Karpas-422 (cell line): ENCODE results near the gene PRAC2. TPM values are rescaled to one million over a fixed set of nuclear protein-coding genes. Genes with fewer than 3 reads are reported as not detected.

ENCODE experiments used
- DNase-seq: peaks from one replicate; pipeline ENCODE4 v3.0.0-alpha.2; 2015
- H2AFZ ChIP-seq: fragments of 200-600 bp; sonication (generic); 2 replicates; pipeline ENCODE4 v1.6.1; 2014; ENCODE audit warnings: antibody characterized with exemption, low read length, mixed read lengths
- H3K27ac ChIP-seq: fragments of 200-600 bp; sonication (generic); 2 replicates; pipeline ENCODE4 v1.5.1; 2014; ENCODE audit warnings: mild to moderate bottlenecking, low read length, moderate library complexity
- H3K27me3 ChIP-seq: fragments of 200-600 bp; sonication (generic); 2 replicates; pipeline ENCODE4 v1.6.1; 2014; ENCODE audit warnings: low read length, mixed read lengths
- H3K36me3 ChIP-seq: fragments of 200-600 bp; sonication (generic); 2 replicates; pipeline ENCODE4 v1.6.1; 2014; ENCODE audit warnings: low read length, mixed read lengths; ENCODE audit not compliant: insufficient read depth
- H3K4me1 ChIP-seq: fragments of 200-600 bp; sonication (generic); 2 replicates; pipeline ENCODE4 v1.6.1; 2014; ENCODE audit warnings: mild to moderate bottlenecking, low read length, mixed read lengths
- H3K4me2 ChIP-seq: fragments of 200-600 bp; sonication (generic); 2 replicates; pipeline ENCODE4 v1.6.1; 2014; ENCODE audit warnings: low read length, low read depth, mild to moderate bottlenecking; ENCODE audit not compliant: poor library complexity, severe bottlenecking
- H3K4me3 ChIP-seq: fragments of 200-600 bp; sonication (generic); 2 replicates; pipeline ENCODE4 v1.5.1; 2014; ENCODE audit warnings: mild to moderate bottlenecking, antibody characterized with exemption, low read length, mixed read lengths
- H3K79me2 ChIP-seq: fragments of 200-600 bp; sonication (generic); 2 replicates; pipeline ENCODE4 v1.6.1; 2014; ENCODE audit warnings: mild to moderate bottlenecking, low read length, mixed read lengths
- H3K9ac ChIP-seq: fragments of 200-600 bp; sonication (generic); 2 replicates; pipeline ENCODE4 v1.6.0; 2014; ENCODE audit warnings: low read length
- H3K9me2 ChIP-seq: fragments of 200-600 bp; sonication (generic), shearing (Covaris generic); replicated peaks from 2 replicates; pipeline ENCODE4 v1.6.0; 2014; ENCODE audit warnings: mild to moderate bottlenecking, low read length, moderate library complexity; ENCODE audit not compliant: insufficient read depth
- H3K9me3 ChIP-seq: fragments of 300-700, 200-600 bp; sonication (generic); 2 replicates; pipeline ENCODE4 v1.6.1; 2014; ENCODE audit warnings: low read length, mixed read lengths
- H4K20me1 ChIP-seq: fragments of 200-600 bp; sonication (generic); 2 replicates; pipeline ENCODE4 v1.6.1; 2014; ENCODE audit warnings: mild to moderate bottlenecking, antibody characterized with exemption, low read length, low read depth; ENCODE audit not compliant: insufficient read depth
- total RNA-seq: library from RNA; depleted of rRNA; stranded (reverse); fragments of >200 nt; shearing (Covaris generic); gene quantifications from 2 replicates; pipeline ENCODE4 v1.2.3, GENCODE V29; 2014; ENCODE audit warnings: low replicate concordance

The PRAC2 gene
- total RNA-seq, 1 experiment from 2014 or later, result not detected

DNA sequence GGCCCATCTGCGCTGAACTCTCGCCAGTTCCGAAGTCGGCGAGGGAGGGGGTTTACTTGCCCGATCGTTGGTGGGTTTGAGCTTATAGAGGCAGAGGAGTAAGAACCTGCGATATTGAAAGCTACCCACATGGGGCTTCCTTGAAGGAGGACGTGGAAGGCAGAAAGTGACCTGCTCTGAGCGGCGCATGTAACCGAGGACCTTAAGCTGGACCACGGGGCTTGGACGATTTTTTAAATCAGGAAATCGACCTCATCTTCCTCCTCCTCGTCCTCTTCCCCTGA lies 2.0 kb downstream of the PRAC2 start:
- DNase-seq, result no peak
- Histone ChIP-seq H3K27ac (no peak overlapping the region), H3K9me3 (no peaks in the 10 kb centered on the region), H4K20me1 (no peaks in the 10 kb centered on the region), H3K4me3 (no peak overlapping the region), H2AFZ (no peak overlapping the region), H3K27me3 (no peaks in the 10 kb centered on the region), H3K4me2 (no peak overlapping the region), H3K79me2 (no peaks in the 10 kb centered on the region), H3K36me3 (no peaks in the 10 kb centered on the region), H3K9me2 (no peaks in the 10 kb centered on the region), H3K4me1 (peaks cover 3% of the 10 kb centered on the region; the same call in 1 of the 2 replicates), H3K9ac (no peak overlapping the region)

DNA sequence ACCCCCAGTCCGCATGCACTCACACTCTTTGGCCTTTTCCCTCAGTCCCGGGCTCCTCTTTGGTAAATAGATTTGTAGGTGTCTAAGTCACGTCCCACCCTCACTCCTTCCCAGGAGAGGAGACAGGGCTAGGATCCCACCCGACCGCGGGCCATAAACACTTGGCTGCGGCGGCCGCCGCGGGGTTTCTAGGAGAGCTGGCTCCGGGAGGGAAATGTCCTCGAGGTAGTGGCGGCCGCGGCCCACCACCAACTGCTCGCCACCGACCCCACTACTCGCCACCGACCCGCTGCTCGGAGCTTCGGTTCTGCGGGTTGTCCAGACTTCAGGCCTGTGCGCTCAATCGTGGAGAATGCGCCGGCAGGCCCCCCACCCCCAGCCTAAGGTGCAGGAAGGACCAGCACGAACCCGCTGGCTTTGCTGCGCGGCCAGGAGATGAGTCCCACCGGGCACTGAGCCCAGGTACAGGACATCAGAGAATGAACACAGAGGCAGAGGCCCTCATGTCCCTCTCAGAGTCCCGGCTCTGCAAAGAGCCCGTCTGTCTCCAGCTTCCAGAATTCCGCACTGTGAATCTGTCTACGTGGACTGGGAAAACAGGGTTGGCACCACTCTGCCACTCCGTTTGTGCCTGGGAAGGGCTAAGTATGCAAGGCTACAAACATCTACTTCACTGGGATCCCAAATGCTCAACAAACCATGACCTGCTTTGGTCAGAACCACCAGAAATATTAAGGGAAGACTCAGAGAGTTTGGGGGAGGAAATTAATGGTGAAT lies 2.5 kb downstream of the PRAC2 start:
- Histone ChIP-seq H3K4me3 (no peak overlapping the region), H3K9me2 (no peaks in the 10 kb centered on the region), H3K27ac (no peak overlapping the region), H3K4me2 (no peak overlapping the region), H3K36me3 (no peaks in the 10 kb centered on the region), H3K4me1 (peaks cover 3% of the 10 kb centered on the region; the same call in 1 of the 2 replicates), H3K9ac (no peak overlapping the region), H3K79me2 (no peaks in the 10 kb centered on the region), H3K27me3 (no peaks in the 10 kb centered on the region), H2AFZ (no peak overlapping the region), H4K20me1 (no peaks in the 10 kb centered on the region), H3K9me3 (no peaks in the 10 kb centered on the region)
- no peak for DNase-seq

DNA sequence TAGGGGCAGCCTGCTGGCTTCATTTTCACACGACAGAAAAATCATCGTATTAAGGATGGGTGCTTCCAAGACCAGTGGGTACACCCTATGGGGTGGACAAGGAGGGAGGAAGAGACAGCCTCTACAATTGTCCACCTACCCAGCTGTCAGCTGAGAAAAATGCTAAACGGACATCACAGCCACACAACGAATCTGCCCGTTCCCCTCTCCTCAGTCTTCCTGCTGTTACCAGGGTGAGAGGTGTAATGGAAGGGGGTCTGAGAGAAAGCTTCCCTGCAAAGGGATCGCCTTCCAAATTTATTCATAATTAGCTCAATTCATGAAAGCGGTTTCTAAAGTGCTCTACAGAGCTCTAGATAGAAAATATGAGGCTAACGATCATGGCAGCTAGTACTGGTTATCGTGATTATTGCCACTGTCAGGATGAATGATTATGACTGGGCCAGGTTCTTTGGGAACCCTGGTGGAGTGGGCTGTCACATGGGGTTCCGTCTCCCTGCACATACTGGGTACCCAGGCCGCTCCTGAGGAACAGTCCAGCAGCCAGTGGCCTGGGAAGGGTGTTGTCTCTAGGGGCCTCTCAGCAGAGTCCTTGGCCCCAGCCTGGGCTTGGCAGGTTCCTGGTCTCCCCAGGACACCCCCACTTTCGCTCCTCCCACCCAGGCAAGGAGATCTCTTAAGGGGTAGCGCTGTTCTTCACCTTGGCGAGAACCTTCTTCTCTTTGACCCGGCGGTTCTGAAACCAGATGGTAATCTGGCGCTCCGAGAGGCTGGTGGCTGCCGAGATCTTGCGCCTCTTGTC lies 3.3 kb downstream of the PRAC2 start:
- no peaks in the 10 kb centered on the region for H4K20me1 ChIP-seq
- H3K4me2 ChIP-seq, result no peak overlapping the region
- no peaks in the 10 kb centered on the region for H3K27me3 ChIP-seq
- no peaks in the 10 kb centered on the region for H3K79me2 ChIP-seq
- H3K4me1 ChIP-seq, result no peaks in the 10 kb centered on the region
- H2AFZ ChIP-seq, result no peak overlapping the region
- no peak overlapping the region for H3K9ac ChIP-seq
- no peaks in the 10 kb centered on the region for H3K9me2 ChIP-seq
- no peak overlapping the region for H3K27ac ChIP-seq
- H3K36me3 ChIP-seq, result no peaks in the 10 kb centered on the region
- no peak overlapping the region for H3K4me3 ChIP-seq
- DNase-seq, result no peak
- H3K9me3 ChIP-seq, result no peaks in the 10 kb centered on the region

DNA sequence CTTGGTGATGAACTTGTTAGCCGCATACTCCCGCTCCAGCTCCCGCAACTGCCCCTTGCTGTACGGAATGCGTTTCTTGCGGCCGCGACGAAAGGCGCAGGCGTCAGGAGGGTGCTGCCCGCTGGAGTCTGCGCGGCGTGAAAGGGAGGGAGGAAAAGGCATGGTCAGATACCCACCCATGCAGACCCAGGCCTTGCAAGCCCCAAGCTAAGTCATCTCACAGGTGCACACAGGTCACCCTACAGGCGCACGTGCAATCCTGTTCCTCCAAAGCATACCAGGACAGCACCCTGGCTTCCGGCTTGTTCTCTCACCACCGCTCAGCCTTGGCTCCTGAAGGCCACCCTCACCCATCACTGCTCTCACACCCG lies 3.9 kb downstream of the PRAC2 start:
- H3K36me3 ChIP-seq, result no peaks in the 10 kb centered on the region
- H3K27me3 ChIP-seq, result no peaks in the 10 kb centered on the region
- no peak overlapping the region for H3K4me2 ChIP-seq
- H2AFZ ChIP-seq, result no peak overlapping the region
- no peak overlapping the region for H3K4me3 ChIP-seq
- no peak overlapping the region for H3K9ac ChIP-seq
- no peaks in the 10 kb centered on the region for H3K4me1 ChIP-seq
- H4K20me1 ChIP-seq, result no peaks in the 10 kb centered on the region
- no peaks in the 10 kb centered on the region for H3K9me2 ChIP-seq
- H3K27ac ChIP-seq, result no peak overlapping the region
- no peaks in the 10 kb centered on the region for H3K9me3 ChIP-seq
- H3K79me2 ChIP-seq, result no peaks in the 10 kb centered on the region
- no peak for DNase-seq

DNA sequence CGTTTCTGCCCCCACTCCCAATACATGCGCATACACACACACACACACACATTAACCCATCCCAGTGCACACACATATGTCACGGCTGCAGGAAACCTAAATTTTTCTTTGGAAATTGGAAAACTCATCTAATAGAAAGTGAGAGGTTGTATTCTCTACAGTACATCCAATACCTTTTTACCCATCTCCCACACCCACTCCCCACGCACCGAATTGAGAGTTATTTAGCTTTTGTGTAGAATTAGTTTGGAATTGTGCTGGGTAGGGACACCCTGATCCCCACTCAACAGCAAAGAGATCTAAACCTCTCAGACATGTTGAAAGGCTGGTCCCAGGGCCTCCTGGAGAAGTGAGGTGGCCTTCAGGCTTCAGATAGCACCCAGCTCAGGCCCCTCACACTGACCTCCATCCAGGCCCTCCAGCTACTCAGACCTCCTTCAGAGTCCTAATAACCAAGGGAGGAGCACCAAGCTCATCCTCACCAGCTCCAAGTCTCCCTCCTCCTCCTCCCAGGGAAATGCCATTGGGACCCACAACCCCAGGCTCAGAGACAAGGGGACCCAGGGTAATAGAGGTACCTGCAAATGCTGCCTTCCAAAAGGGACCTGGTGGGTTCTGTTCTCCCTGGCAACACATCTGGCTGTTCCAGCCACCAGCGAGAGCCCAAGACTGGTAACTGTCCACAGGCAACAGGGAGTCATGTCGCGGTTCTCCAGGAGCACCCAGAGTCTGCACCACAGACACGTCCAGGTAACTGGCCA lies 4.6 kb downstream of the PRAC2 start:
- Histone ChIP-seq H3K9me2 (no peaks in the 10 kb centered on the region), H3K4me1 (no peaks in the 10 kb centered on the region), H3K4me2 (no peak overlapping the region), H3K27me3 (no peaks in the 10 kb centered on the region), H3K27ac (no peak overlapping the region), H3K4me3 (no peak overlapping the region), H2AFZ (no peak overlapping the region), H3K36me3 (no peaks in the 10 kb centered on the region), H3K79me2 (no peaks in the 10 kb centered on the region), H4K20me1 (no peaks in the 10 kb centered on the region), H3K9ac (no peak overlapping the region), H3K9me3 (no peaks in the 10 kb centered on the region)
- no peak for DNase-seq

DNA sequence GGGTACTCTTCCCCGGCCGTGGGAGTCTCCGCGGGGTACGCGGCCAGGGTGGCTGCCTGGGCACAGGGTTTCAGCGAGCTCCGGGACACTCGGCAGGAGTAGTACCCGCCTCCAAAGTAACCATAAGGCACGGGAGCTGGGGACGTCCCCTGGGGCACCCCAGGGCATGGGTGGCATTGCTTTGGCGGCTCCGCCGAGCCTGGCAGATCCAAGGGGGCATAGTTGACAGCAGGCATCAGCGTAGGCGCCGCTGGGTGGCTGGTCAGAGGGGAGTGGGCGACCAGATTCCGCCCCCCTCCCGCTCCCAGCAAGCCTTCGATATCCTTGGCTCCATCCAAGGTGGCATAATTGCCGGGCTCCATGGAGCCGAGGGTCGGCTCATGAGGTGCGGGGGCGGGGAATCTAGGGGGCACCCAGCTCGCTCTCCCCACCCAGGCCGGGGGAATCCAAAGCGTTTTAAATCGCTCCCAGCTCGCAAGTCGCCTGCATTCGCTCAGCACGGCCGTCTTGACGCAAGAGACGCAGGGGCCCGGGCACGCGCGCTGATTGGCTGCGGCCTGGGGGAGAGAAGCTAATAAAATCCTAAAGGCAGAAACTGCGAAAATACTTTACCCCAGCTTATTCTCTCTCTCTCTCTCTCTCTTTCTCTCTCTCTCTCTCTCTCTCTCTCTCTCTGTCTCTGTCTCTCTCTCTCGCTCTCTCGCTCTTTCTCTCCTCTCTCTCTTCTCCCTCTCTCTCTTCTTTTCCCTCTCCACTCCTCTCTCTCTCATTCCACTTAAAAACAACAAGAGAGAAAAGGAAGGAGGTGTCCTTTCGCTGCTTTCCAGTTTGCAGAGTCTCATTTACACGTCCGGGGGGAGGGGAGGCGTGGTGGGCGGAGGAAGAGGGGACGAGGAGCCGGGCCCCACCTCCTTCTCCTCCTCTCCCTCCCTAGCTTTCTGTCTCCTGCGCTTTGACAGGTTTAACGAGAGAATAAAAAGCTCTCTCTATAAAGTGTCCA lies 5.5 kb downstream of the PRAC2 start, which contains the start of gene HOXB13:
HOXB13 (minus strand) TSS at position 519 of the 1,000 bp plus-strand sequence; CDS start at position 362, 157 bp downstream.
- H2AFZ ChIP-seq, result no peak within 1 kb of the TSS
- H3K4me3 ChIP-seq, result no peak within 1 kb of the TSS
- no peak within 1 kb of the TSS for H3K9ac ChIP-seq
- H3K9me2 ChIP-seq, result no peaks in the 10 kb centered on the region
- H3K4me2 ChIP-seq, result no peak within 1 kb of the TSS
- H3K79me2 ChIP-seq, result no peaks in the 10 kb centered on the region
- H3K27ac ChIP-seq, result no peak within 1 kb of the TSS
- no peaks in the 10 kb centered on the region for H3K4me1 ChIP-seq
- H3K27me3 ChIP-seq, result no peaks in the 10 kb centered on the region
- no peaks in the 10 kb centered on the region for H3K9me3 ChIP-seq
- no peaks in the 10 kb centered on the region for H3K36me3 ChIP-seq
- no peak for DNase-seq
- H4K20me1 ChIP-seq, result no peaks in the 10 kb centered on the region

DNA sequence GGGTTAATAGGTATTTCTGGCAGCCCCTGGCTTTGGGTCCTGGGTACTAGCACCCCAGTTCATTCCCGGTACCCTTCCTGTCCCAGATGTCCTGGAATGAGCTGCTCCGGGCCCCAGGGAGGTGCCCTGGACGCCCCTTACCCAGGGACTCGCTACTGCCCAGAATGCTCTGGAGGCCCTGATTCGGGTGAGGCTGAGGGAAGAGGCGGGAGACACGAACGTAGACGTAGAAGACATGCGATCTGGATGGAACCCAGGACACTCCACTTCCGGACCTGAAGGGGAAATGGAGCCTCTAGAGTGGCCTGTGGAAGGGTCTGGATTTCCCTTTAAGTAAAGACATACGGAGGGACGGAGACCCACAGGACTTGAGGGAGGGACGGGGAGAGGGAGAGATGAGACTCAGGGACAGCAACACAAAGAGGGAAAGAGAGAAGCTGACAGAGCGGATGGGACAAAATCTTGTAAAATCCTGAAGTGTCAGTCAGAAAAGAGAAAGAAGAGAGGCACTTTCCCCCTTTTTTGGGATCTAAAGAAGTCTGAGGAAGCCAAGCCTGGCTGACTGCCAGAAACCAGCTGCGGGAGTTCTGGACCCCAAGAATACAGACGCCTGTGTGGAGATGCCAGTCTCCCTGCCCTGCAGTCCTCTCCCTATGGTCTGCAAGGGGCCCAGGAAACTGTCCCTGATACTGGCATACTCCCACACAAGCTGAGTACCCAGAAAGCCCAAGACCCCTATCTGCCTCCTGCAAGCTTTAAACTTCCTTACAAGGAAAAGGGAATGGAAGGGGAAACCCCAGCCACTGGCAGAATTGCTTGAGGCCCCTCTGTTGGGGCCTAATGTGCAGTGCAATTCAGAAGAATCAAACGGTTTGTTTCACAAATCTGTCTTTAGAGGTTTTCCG lies 6.6 kb downstream of the PRAC2 start:
- Histone ChIP-seq H3K9me2 (no peaks in the 10 kb centered on the region), H4K20me1 (no peaks in the 10 kb centered on the region), H3K9me3 (no peaks in the 10 kb centered on the region), H3K36me3 (no peaks in the 10 kb centered on the region), H3K79me2 (no peaks in the 10 kb centered on the region), H3K4me2 (no peak overlapping the region), H3K27me3 (no peaks in the 10 kb centered on the region), H2AFZ (no peak overlapping the region), H3K27ac (no peak overlapping the region), H3K4me1 (no peaks in the 10 kb centered on the region), H3K9ac (no peak overlapping the region), H3K4me3 (no peak overlapping the region)
- no peak for DNase-seq
